SK-N-SH treated with all-trans-retinoic acid at 6 μM for 48 hours (cell line): ENCODE results near the gene CRYBA1.

ENCODE experiments used
- POU6F1 ChIP-seq: fragments of 250-450 bp; sonication (Bioruptor Pico); IDR thresholded peaks from 2 replicates; pipeline ENCODE4 v1.8.0; 2021; ENCODE audit warnings: low read depth, mild to moderate bottlenecking, moderate library complexity, borderline replicate concordance
- PPARA ChIP-seq: fragments of 250-450 bp; sonication (Bioruptor Pico); IDR thresholded peaks from 2 replicates; pipeline ENCODE4 v1.5.0; 2020; ENCODE audit warnings: mild to moderate bottlenecking, borderline replicate concordance
- TOX ChIP-seq: fragments of 250-450 bp; sonication (Bioruptor Pico); IDR thresholded peaks from 2 replicates; pipeline ENCODE4 v1.8.0; 2021; ENCODE audit warnings: mild to moderate bottlenecking, moderate library complexity, borderline replicate concordance
- ZFP3 ChIP-seq: fragments of 250-450 bp; sonication (Bioruptor Pico); IDR thresholded peaks from 2 replicates; pipeline ENCODE4 v1.5.0; 2020; ENCODE audit warnings: mild to moderate bottlenecking, moderate library complexity
- ZNF70 ChIP-seq: fragments of 450-650 bp; formaldehyde crosslinking; IDR thresholded peaks from 2 replicates; pipeline ENCODE4 v1.5.0; 2020; ENCODE audit warnings: mild to moderate bottlenecking, moderate library complexity

- TF ChIP-seq POU6F1 (CRISPR knock-in tag) (no peak), ZNF70 (CRISPR knock-in tag) (no peak), TOX (no peak), ZFP3 (CRISPR knock-in tag) (no peak), PPARA (CRISPR knock-in tag) (no peak)
Measured at GRCh38 chr17:29225396-29225795, 21.3 kb upstream of the CRYBA1 start.
